Esophagus muscularis mucosa (tissue), 4 donors: Measurements from ENCODE around the gene GZMH. TPM values are rescaled to one million over a fixed set of nuclear protein-coding genes. Genes with fewer than 3 reads are reported as not detected.

Experiments
- DNase-seq: peaks from one replicate; pipeline ENCODE4 v3.0.0-alpha.2; 2017; ENCODE audit errors: extremely low spot score
- H3K27ac ChIP-seq, 4 donors: fragments of 200-600 bp; sonication (generic); replicated peaks in 1 of 4; 1 replicate in 3 of 4; 2 replicates in 1 of 4; pipeline ENCODE4 v1.5.1; 2016 to 2019; ENCODE audit warnings: mild to moderate bottlenecking in 1 of 4
- H3K27me3 ChIP-seq, 4 donors: fragments of 200-600 bp; sonication (generic); one replicate each; pipeline versions ENCODE4 v1.5.1 to v1.6.0; 2016 to 2019
- H3K36me3 ChIP-seq, 4 donors: fragments of 200-600 bp; sonication (generic); one replicate each; pipeline ENCODE4 v1.5.1; 2016 to 2019
- H3K4me1 ChIP-seq, 4 donors: fragments of 200-600 bp; sonication (generic); one replicate each; pipeline ENCODE4 v1.5.1; 2016 to 2019
- H3K4me3 ChIP-seq, 4 donors: fragments of 200-600 bp; sonication (generic); 1 replicate in 2 of 4; 2 replicates in 2 of 4; pipeline ENCODE4 v1.5.1; 2016 to 2019; ENCODE audit warnings: mild to moderate bottlenecking in 4 of 4, moderate library complexity in 1 of 4
- H3K9me3 ChIP-seq, 4 donors: fragments of 200-600 bp; sonication (generic); 1 replicate in 3 of 4; 2 replicates in 1 of 4; pipeline ENCODE4 v1.5.1; 2016 to 2019
- CTCF ChIP-seq, 3 experiments: fragments of 200-600 bp in 2 of 3; fragments of 450-650 bp in 1 of 3; sonication (generic) in 2 of 3; IDR thresholded peaks; one replicate each; pipeline ENCODE4 v1.5.1; 2017 to 2019; ENCODE audit warnings: antibody characterized with exemption in 3 of 3, mild to moderate bottlenecking in 2 of 3, moderate library complexity in 1 of 3
- EP300 ChIP-seq: sonication (generic); formaldehyde crosslinking; IDR thresholded peaks from one replicate; pipeline ENCODE4 v1.6.1; 2017; ENCODE audit warnings: antibody characterized with exemption
- POLR2A ChIP-seq: fragments of 450-650 bp; IDR thresholded peaks from one replicate; pipeline ENCODE4 v1.6.1; 2017; ENCODE audit warnings: antibody characterized with exemption, moderate library complexity, mild to moderate bottlenecking, low read depth
- POLR2AphosphoS5 ChIP-seq, 2 donors: sonication (generic); formaldehyde crosslinking; IDR thresholded peaks; one replicate each; pipeline ENCODE4 v1.6.1; 2017; ENCODE audit warnings: antibody characterized with exemption in 2 of 2
- WGBS: methylation state at CpG from one replicate; pipeline ENCODE4 v1.1.5; 2018; 5-methylcytosine and 5-hydroxymethylcytosine counted together
- intact Hi-C: fragments of 100-400 bp; cut with DNase I; formaldehyde crosslinking; loops from one replicate; pipeline ENCODE4 v1.15.1; 2023
- total RNA-seq, 4 donors: library from RNA; depleted of rRNA; stranded (reverse); fragments of >200 nt; gene quantifications; one replicate each; pipeline versions ENCODE4 v1.1.0 to v1.2.1, GENCODE V29; 2016

Gene GZMH
- total RNA-seq, 4 donors from 2014 or later = 0.50 to 1.3 (median 0.97) TPM; not detected in 1

GRCh38 chr14:24566318-24566717 is 43.2 kb downstream of the GZMH start:
- no peak overlapping the region for H3K27ac ChIP-seq

GRCh38 chr14:24565766-24566165 is 43.7 kb downstream of the GZMH start:
- no peaks in the 10 kb centered on the region for H3K4me1 ChIP-seq
- TF ChIP-seq EP300 (no peak), POLR2AphosphoS5 (IDR thresholded peaks at IDR 0.05) (no peak), CTCF (IDR thresholded peaks at IDR 0.05) (no peak), POLR2A (no peak)
- 72% methylated on average over 2 of the region's 2 CpGs for WGBS
- intact Hi-C loops = no loop called here
- peaks cover 0 to 31% (median 19%) of the 10 kb centered on the region in 4 donors for H3K9me3 ChIP-seq
- no peak for DNase-seq
- no peaks in the 10 kb centered on the region for H3K36me3 ChIP-seq
- H3K27me3 ChIP-seq = no peaks in the 10 kb centered on the region
- no peak overlapping the region for H3K4me3 ChIP-seq
- H3K27ac ChIP-seq = no peak overlapping the region

More at GRCh38 chr14:24566318-24566717, 43.2 kb downstream of the GZMH start:
- Histone ChIP-seq H3K9me3 (peaks cover 0 to 31% (median 19%) of the 10 kb centered on the region in 4 donors), H3K36me3 (no peaks in the 10 kb centered on the region), H3K4me3 (no peak overlapping the region), H3K27me3 (no peaks in the 10 kb centered on the region), H3K4me1 (no peaks in the 10 kb centered on the region)
- intact Hi-C loops = no loop called here
- TF ChIP-seq POLR2AphosphoS5 (IDR thresholded peaks at IDR 0.05) (no peak), POLR2A (no peak), CTCF (IDR thresholded peaks at IDR 0.05) (no peak), EP300 (no peak)
- WGBS = 64% methylated on average over 2 of the region's 2 CpGs
- DNase-seq = no peak

- Histone ChIP-seq H3K4me1 (no peaks in the 10 kb centered on the region), H3K27me3 (no peaks in the 10 kb centered on the region), H3K36me3 (no peaks in the 10 kb centered on the region), H3K4me3 (no peak overlapping the region), H3K9me3 (peaks cover 0 to 29% (median 18%) of the 10 kb centered on the region in 4 donors), H3K27ac (no peak overlapping the region)
- intact Hi-C loops = no loop called here
- WGBS = 77% methylated on average over 3 of the region's 3 CpGs
- no peak for TF ChIP-seq POLR2AphosphoS5 (IDR thresholded peaks at IDR 0.05)
- no peak for TF ChIP-seq POLR2A
- no peak for TF ChIP-seq EP300
- no peak for TF ChIP-seq CTCF (IDR thresholded peaks at IDR 0.05)
- no peak for DNase-seq
These were observed 46.0 kb downstream of the GZMH start for GRCh38 chr14:24563505-24563904.

GRCh38 chr14:24556756-24557155 is 52.7 kb downstream of the GZMH start:
- Histone ChIP-seq H3K4me3 (no peak overlapping the region), H3K36me3 (no peaks in the 10 kb centered on the region), H3K4me1 (no peaks in the 10 kb centered on the region), H3K27ac (no peak overlapping the region), H3K9me3 (peaks cover 0 to 7% (median 0%) of the 10 kb centered on the region in 4 donors), H3K27me3 (no peaks in the 10 kb centered on the region)
- WGBS = 65% methylated on average over 4 of the region's 4 CpGs
- no peak for TF ChIP-seq POLR2A
- no peak for TF ChIP-seq CTCF (IDR thresholded peaks at IDR 0.05)
- TF ChIP-seq POLR2AphosphoS5 (IDR thresholded peaks at IDR 0.05) = no peak
- no peak for TF ChIP-seq EP300
- intact Hi-C loops = no loop called here
- no peak for DNase-seq

Other genes with a start within 250 kb of the GZMH start
- gene NFATC4, start 241.5 kb downstream of the GZMH start, total RNA-seq = 10 to 100 TPM; 38.8 to 65.2 (median 48.3) TPM
- 10 to 100 TPM in 3 of 4 donors, 1 to 10 TPM in 1; 8.0 to 21.2 (median 13.4) TPM for gene NYNRIN, start 210.7 kb downstream of the GZMH start, total RNA-seq
- 1 to 10 TPM; 1.2 to 2.2 (median 1.9) TPM for gene CBLN3, start 180.0 kb downstream of the GZMH start, total RNA-seq
- 10 to 100 TPM; 46.5 to 75.8 (median 58.4) TPM for gene KHNYN, start 179.7 kb downstream of the GZMH start, total RNA-seq
- gene SDR39U1, start 166.9 kb downstream of the GZMH start, total RNA-seq = 10 to 100 TPM; 23.9 to 48.6 (median 33.5) TPM
- 1 to 10 TPM in 3 of 4 donors, not detected in 1; 1.2 to 8.0 (median 2.6) TPM for gene CMA1, start 101.4 kb downstream of the GZMH start, total RNA-seq
- gene CTSG, start 33.4 kb downstream of the GZMH start, total RNA-seq = 10 to 100 TPM in 1 of 4 donors, 1 to 10 TPM in 3; 2.1 to 29.8 (median 7.5) TPM
- 10 to 100 TPM in 1 of 4 donors, under 1 TPM in 1, not detected in 2; 0.91 to 11.9 TPM for gene GZMB, start 24.5 kb upstream of the GZMH start, total RNA-seq